DOHH2 (cell line): ENCODE data around the gene PPM1M.

Experiments
- H3F3A ChIP-seq: fragments of 200-600 bp; sonication (generic), shearing (Covaris generic); 2 replicates; pipeline ENCODE4 v1.6.0; 2016; ENCODE audit warnings: antibody characterized with exemption, mild to moderate bottlenecking; ENCODE audit not compliant: control insufficient read depth, insufficient read depth
- H3K27ac ChIP-seq: fragments of 200-600 bp; sonication (generic); 2 replicates; pipeline ENCODE4 v1.5.1; 2014; ENCODE audit warnings: low read depth, mild to moderate bottlenecking, low read length, moderate library complexity
- H3K27me3 ChIP-seq: fragments of 200-600 bp; sonication (generic); 2 replicates; pipeline ENCODE4 v1.6.1; 2014; ENCODE audit warnings: mild to moderate bottlenecking, low read length, mixed read lengths; ENCODE audit not compliant: control insufficient read depth
- H3K36me3 ChIP-seq: fragments of 200-600 bp; sonication (generic); 2 replicates; pipeline ENCODE4 v1.6.1; 2014; ENCODE audit warnings: mild to moderate bottlenecking, low read length, moderate library complexity, mixed read lengths; ENCODE audit not compliant: control insufficient read depth
- H3K4me1 ChIP-seq: fragments of 200-600 bp; sonication (generic); 2 replicates; pipeline ENCODE4 v1.6.1; 2014; ENCODE audit warnings: mild to moderate bottlenecking, low read length, mixed read lengths; ENCODE audit not compliant: control insufficient read depth
- H3K4me2 ChIP-seq: fragments of 200-600 bp; sonication (generic); 2 replicates; pipeline ENCODE4 v1.6.0; 2014; ENCODE audit warnings: mild to moderate bottlenecking, low read length, moderate library complexity
- H3K4me3 ChIP-seq: fragments of 200-600 bp; sonication (generic); 2 replicates; pipeline ENCODE4 v1.5.1; 2014; ENCODE audit warnings: mild to moderate bottlenecking, low read length, mixed read lengths
- H3K79me2 ChIP-seq: fragments of 200-600 bp; sonication (generic); 2 replicates; pipeline ENCODE4 v1.6.1; 2014; ENCODE audit warnings: mild to moderate bottlenecking, low read length, mixed read lengths; ENCODE audit not compliant: control insufficient read depth
- H3K9me2 ChIP-seq: fragments of 200-600 bp; sonication (generic); replicated peaks from 2 replicates; pipeline ENCODE4 v1.6.1; 2014; ENCODE audit warnings: mild to moderate bottlenecking, low read length, mixed read lengths; ENCODE audit not compliant: control insufficient read depth
- H3K9me3 ChIP-seq: fragments of 200-600 bp; sonication (generic); 2 replicates; pipeline ENCODE4 v1.6.1; 2014; ENCODE audit warnings: antibody characterized with exemption, low read length, mixed read lengths; ENCODE audit not compliant: control insufficient read depth, insufficient read depth
- H4K20me1 ChIP-seq: fragments of 200-600 bp; sonication (generic); 2 replicates; pipeline ENCODE4 v1.6.0; 2014; ENCODE audit warnings: low read depth, mild to moderate bottlenecking, antibody characterized with exemption, low read length, moderate library complexity; ENCODE audit not compliant: control insufficient read depth, insufficient read depth
- EZH2phosphoT487 ChIP-seq: fragments of 200-600 bp; sonication (generic); IDR thresholded peaks from 2 replicates; pipeline ENCODE4 v1.6.1; 2017; ENCODE audit warnings: borderline replicate concordance, mild to moderate bottlenecking, antibody characterized with exemption, low read length, moderate library complexity, mixed read lengths
- TF ChIP-seq, protein P1 (sequence below): fragments of 200-600 bp; sonication (generic); IDR thresholded peaks from one replicate; pipeline ENCODE4 v1.5.1; 2014; ENCODE audit warnings: antibody characterized with exemption, mild to moderate bottlenecking, low read depth, low read length; ENCODE audit not compliant: poor library complexity, severe bottlenecking

PPM1M gene

GRCh38 chr3:52240886-52241370 lies 4.6 kb upstream of the PPM1M start:
- peaks cover 8% of the 10 kb centered on the region for H3K36me3 ChIP-seq
- no peaks in the 10 kb centered on the region for H3K9me3 ChIP-seq
- H4K20me1 ChIP-seq = no peaks in the 10 kb centered on the region; the same call in 1 of the 2 replicates
- peaks cover 46% of the 10 kb centered on the region for H3K4me1 ChIP-seq
- H3K4me3 ChIP-seq = peak overlapping the region; percentile 85
- no peaks in the 10 kb centered on the region for H3K9me2 ChIP-seq
- H3F3A ChIP-seq = peaks cover 2% of the 10 kb centered on the region; the same call in 1 of the 2 replicates
- peaks cover 40% of the 10 kb centered on the region for H3K79me2 ChIP-seq
- TF ChIP-seq, protein P1, sequence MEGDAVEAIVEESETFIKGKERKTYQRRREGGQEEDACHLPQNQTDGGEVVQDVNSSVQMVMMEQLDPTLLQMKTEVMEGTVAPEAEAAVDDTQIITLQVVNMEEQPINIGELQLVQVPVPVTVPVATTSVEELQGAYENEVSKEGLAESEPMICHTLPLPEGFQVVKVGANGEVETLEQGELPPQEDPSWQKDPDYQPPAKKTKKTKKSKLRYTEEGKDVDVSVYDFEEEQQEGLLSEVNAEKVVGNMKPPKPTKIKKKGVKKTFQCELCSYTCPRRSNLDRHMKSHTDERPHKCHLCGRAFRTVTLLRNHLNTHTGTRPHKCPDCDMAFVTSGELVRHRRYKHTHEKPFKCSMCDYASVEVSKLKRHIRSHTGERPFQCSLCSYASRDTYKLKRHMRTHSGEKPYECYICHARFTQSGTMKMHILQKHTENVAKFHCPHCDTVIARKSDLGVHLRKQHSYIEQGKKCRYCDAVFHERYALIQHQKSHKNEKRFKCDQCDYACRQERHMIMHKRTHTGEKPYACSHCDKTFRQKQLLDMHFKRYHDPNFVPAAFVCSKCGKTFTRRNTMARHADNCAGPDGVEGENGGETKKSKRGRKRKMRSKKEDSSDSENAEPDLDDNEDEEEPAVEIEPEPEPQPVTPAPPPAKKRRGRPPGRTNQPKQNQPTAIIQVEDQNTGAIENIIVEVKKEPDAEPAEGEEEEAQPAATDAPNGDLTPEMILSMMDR = no peak
- no peak for TF ChIP-seq EZH2phosphoT487
- no peak overlapping the region for H3K27ac ChIP-seq
- peaks cover 9% of the 10 kb centered on the region for H3K27me3 ChIP-seq
- peak overlapping the region; percentile 99 for H3K4me2 ChIP-seq

DNA sequence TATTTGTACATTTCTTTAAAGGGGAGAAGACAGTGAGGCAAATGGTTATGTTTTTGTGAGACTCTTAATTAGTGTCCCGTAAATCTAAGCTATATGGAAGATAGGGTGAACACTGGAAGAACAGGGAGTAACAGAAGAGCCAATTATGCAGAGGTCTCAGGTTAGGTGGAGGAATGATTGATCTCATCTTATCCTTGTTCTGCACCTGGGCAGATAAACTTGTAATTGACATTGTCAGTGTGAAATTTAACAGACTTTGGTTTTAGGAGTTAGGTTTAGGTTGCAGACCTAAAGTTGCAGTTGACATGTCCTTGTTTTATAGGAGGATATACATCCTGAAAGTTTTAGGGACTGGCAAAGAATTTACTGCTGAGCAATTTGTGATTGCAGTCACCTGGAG lies 3.5 kb upstream of the PPM1M start:
- Histone ChIP-seq H3K36me3 (peaks cover 8% of the 10 kb centered on the region), H3K27me3 (peaks cover 16% of the 10 kb centered on the region), H3K27ac (no peak overlapping the region), H3K4me1 (peaks cover 52% of the 10 kb centered on the region), H3K4me2 (no peak overlapping the region), H3K9me2 (no peaks in the 10 kb centered on the region), H3K79me2 (peaks cover 31% of the 10 kb centered on the region), H4K20me1 (no peaks in the 10 kb centered on the region; the same call in 1 of the 2 replicates), H3K9me3 (no peaks in the 10 kb centered on the region), H3F3A (peaks cover 2% of the 10 kb centered on the region; the same call in 1 of the 2 replicates), H3K4me3 (no peak overlapping the region)
- no peak for TF ChIP-seq EZH2phosphoT487
- TF ChIP-seq, protein P1 = no peak

DNA sequence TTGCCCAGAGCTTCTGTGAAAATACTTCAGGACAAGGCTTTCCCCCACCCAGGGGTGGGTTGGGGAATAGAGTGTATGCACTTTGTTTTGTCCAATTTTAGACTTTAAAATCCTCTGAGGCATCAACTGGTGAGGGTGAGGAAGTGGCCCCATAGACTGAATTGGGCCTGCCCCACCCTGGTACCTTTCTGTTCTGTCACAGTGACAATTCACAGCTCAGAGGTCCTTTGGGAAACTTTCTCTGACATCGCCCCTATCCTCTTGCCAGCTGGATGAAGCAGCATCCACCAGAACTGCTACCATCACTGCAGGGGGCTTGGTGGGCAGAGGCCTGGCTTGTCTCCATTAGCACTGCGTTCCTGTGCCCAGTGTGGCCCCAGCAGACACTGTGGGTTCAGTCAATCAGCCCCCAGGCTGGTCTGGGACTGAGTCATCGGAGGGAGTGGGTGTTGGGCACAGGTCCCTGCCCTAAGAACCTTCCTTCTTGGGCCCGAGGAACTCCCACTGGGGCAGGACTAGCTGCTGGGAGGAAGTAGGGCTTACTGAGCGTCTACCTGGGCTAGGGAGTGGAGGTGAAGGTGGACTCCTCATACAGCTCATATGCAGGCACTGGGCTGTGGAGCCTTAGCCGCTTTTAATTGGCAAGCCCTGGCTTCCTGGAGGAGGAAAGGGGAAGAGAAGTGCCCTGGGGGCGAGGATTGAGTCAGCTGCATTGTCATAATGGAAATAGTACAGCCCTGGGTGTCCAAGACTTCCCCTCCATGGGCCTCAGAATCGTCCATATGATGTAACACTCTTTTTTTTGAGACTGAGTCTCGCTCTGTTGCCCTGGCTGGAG lies 1.5 kb upstream of the PPM1M start:
- no peak overlapping the region for H3K27ac ChIP-seq
- H3K9me2 ChIP-seq = no peaks in the 10 kb centered on the region
- peaks cover 39% of the 10 kb centered on the region for H3K4me1 ChIP-seq
- H3F3A ChIP-seq = peaks cover 2% of the 10 kb centered on the region; the same call in 1 of the 2 replicates
- TF ChIP-seq, protein P1 = no peak
- TF ChIP-seq EZH2phosphoT487 = no peak
- H3K27me3 ChIP-seq = peaks cover 16% of the 10 kb centered on the region
- no peaks in the 10 kb centered on the region for H3K9me3 ChIP-seq
- H3K79me2 ChIP-seq = peaks cover 13% of the 10 kb centered on the region
- peak overlapping the region; percentile 61 for H3K4me2 ChIP-seq
- H4K20me1 ChIP-seq = no peaks in the 10 kb centered on the region
- 0 out of 2 replicates have a peak overlapping the region, but pooled peaks have one; percentile 62 for H3K4me3 ChIP-seq
- H3K36me3 ChIP-seq = peaks cover 12% of the 10 kb centered on the region
